ENCODE results near the gene TSPAN9. TPM values are rescaled to one million over a fixed set of nuclear protein-coding genes. Genes with fewer than 3 reads are reported as not detected.

Gene TSPAN9
- total RNA-seq, 3 donors from 2014 or later (not counting 1 experiment from before 2014, with no cell fraction given), result 0.86 to 1.6 (median 1.1) TPM

- ATAC-seq, result no peak
- no peak overlapping the region for H3K4me3 ChIP-seq (ENCODE audit: low read length)
- no peaks in the 10 kb centered on the region for H3K4me1 ChIP-seq (ENCODE audit: control insufficient read depth, insufficient read depth, low read length)
- H3K27ac Mint-ChIP-seq, result no peak overlapping the region
- H3K27me3 ChIP-seq (ENCODE audit: control insufficient read depth, insufficient read depth, low read length), result no peaks in the 10 kb centered on the region
- TF ChIP-seq CTCF (IDR thresholded peaks at IDR 0.05), result no peak
- H3K27me3 Mint-ChIP-seq (ENCODE audit: low read depth in 2 of 2), result peaks cover 0 to 3% of the 10 kb centered on the region in 2 donors
- no peak overlapping the region for H3K4me3 Mint-ChIP-seq
- no peak for DNase-seq
- no peaks in the 10 kb centered on the region for H3K4me1 Mint-ChIP-seq
- no peaks in the 10 kb centered on the region for H3K36me3 ChIP-seq (ENCODE audit: control insufficient read depth, insufficient read depth, low read length)
- no peaks in the 10 kb centered on the region for H3K36me3 Mint-ChIP-seq
- WGBS (ENCODE audit: insufficient coverage), result 68% methylated on average over 6 of the region's 6 CpGs
- no peak overlapping the region for H3K27ac ChIP-seq (ENCODE audit: low read length)
- no peaks in the 10 kb centered on the region for H3K9me3 Mint-ChIP-seq
- no peaks in the 10 kb centered on the region for H3K9me3 ChIP-seq (ENCODE audit: control insufficient read depth, insufficient read depth, low read length)
- intact Hi-C loops (cut with micrococcal nuclease), result no loop called here
Observed at GRCh38 chr12:3083241-3083920, 6.2 kb downstream of the TSPAN9 start.

GRCh38 chr12:3083921-3084347 is 6.8 kb downstream of the TSPAN9 start:
- H3K36me3 ChIP-seq (ENCODE audit: control insufficient read depth, insufficient read depth, low read length), result no peaks in the 10 kb centered on the region
- no peak for DNase-seq
- ATAC-seq, result no peak
- no peaks in the 10 kb centered on the region for H3K36me3 Mint-ChIP-seq
- H3K9me3 Mint-ChIP-seq, result no peaks in the 10 kb centered on the region
- H3K27me3 ChIP-seq (ENCODE audit: control insufficient read depth, insufficient read depth, low read length), result no peaks in the 10 kb centered on the region
- 96% methylated on average over 5 of the region's 5 CpGs for WGBS (ENCODE audit: insufficient coverage)
- H3K27ac ChIP-seq (ENCODE audit: low read length), result no peak overlapping the region
- intact Hi-C loops (cut with micrococcal nuclease), result no loop called here
- H3K27ac Mint-ChIP-seq, result no peak overlapping the region
- H3K4me3 ChIP-seq (ENCODE audit: low read length), result no peak overlapping the region
- no peak for TF ChIP-seq CTCF (IDR thresholded peaks at IDR 0.05)
- H3K4me1 Mint-ChIP-seq, result no peaks in the 10 kb centered on the region
- H3K9me3 ChIP-seq (ENCODE audit: control insufficient read depth, insufficient read depth, low read length), result no peaks in the 10 kb centered on the region
- H3K4me1 ChIP-seq (ENCODE audit: control insufficient read depth, insufficient read depth, low read length), result no peaks in the 10 kb centered on the region
- H3K27me3 Mint-ChIP-seq (ENCODE audit: low read depth in 2 of 2), result peaks cover 0 to 3% of the 10 kb centered on the region in 2 donors
- H3K4me3 Mint-ChIP-seq, result no peak overlapping the region

GRCh38 chr12:3084742-3085141 is 7.6 kb downstream of the TSPAN9 start:
- no peaks in the 10 kb centered on the region for H3K9me3 Mint-ChIP-seq
- 93% methylated on average over 12 of the region's 12 CpGs for WGBS (ENCODE audit: insufficient coverage)
- H3K27ac Mint-ChIP-seq, result no peak overlapping the region
- H3K27me3 ChIP-seq (ENCODE audit: control insufficient read depth, insufficient read depth, low read length), result no peaks in the 10 kb centered on the region
- H3K4me3 ChIP-seq (ENCODE audit: low read length), result no peak overlapping the region
- H3K27me3 Mint-ChIP-seq (ENCODE audit: low read depth in 2 of 2), result peaks cover 0 to 3% of the 10 kb centered on the region in 2 donors
- intact Hi-C loops (cut with micrococcal nuclease), result no loop called here
- no peaks in the 10 kb centered on the region for H3K4me1 Mint-ChIP-seq
- no peak for ATAC-seq
- H3K36me3 ChIP-seq (ENCODE audit: control insufficient read depth, insufficient read depth, low read length), result no peaks in the 10 kb centered on the region
- no peak overlapping the region for H3K4me3 Mint-ChIP-seq
- no peaks in the 10 kb centered on the region for H3K4me1 ChIP-seq (ENCODE audit: control insufficient read depth, insufficient read depth, low read length)
- no peaks in the 10 kb centered on the region for H3K9me3 ChIP-seq (ENCODE audit: control insufficient read depth, insufficient read depth, low read length)
- no peak for TF ChIP-seq CTCF (IDR thresholded peaks at IDR 0.05)
- no peaks in the 10 kb centered on the region for H3K36me3 Mint-ChIP-seq
- no peak for DNase-seq
- no peak overlapping the region for H3K27ac ChIP-seq (ENCODE audit: low read length)

Measured in natural killer cell (primary cell).